ENCODE measurements around the gene CHCHD3. TPM values are rescaled to one million over a fixed set of nuclear protein-coding genes. Genes with fewer than 3 reads are reported as not detected.

CHCHD3 gene
- total and polyA plus RNA-seq, 2 of the 4 experiments (the other 2 are of a cell fraction): 56.9 to 141 TPM

- POLR2A ChIA-PET (ENCODE audit: unreplicated experiment): no interaction called here
- DNase-seq: no peak
Measured at GRCh38 chr7:133065301-133065700, 16.6 kb downstream of the CHCHD3 start.

More at GRCh38 chr7:133065301-133065700, 16.6 kb downstream of the CHCHD3 start:
- no peak overlapping the region for H2AFZ ChIP-seq (replicated peaks; ENCODE audit: low read length, poor library complexity)
- no peak overlapping the region for H2BK20ac ChIP-seq (ENCODE audit: low read depth, low read length)
- no peak overlapping the region for H4K8ac ChIP-seq (ENCODE audit: low read depth in 2 of 2, low read length in 2 of 2)
- ATAC-seq (ENCODE audit: low read depth): no peak
- no TSS peak for BruUV-seq (replicated peaks)
- no peaks in the 10 kb centered on the region for H4K20me1 ChIP-seq (ENCODE audit: insufficient read depth, low read length)
- TF ChIP-seq RAD21 (IDR thresholded peaks at IDR 0.05; ENCODE audit: low read length): no peak
- TF ChIP-seq CEBPB (IDR thresholded peaks at IDR 0.05; ENCODE audit: low read depth, low read length): no peak
- TF ChIP-seq POLR2A (IDR thresholded peaks at IDR 0.05; ENCODE audit: low read depth, low read length): no peak
- TF ChIP-seq CHD1 (IDR thresholded peaks at IDR 0.05; ENCODE audit: low read depth, low read length): no peak
- H4K5ac ChIP-seq (ENCODE audit: low read depth, low read length): no peak overlapping the region
- peaks cover 4% of the 10 kb centered on the region; the same call in 1 of the 2 replicates for H3K9me1 ChIP-seq (ENCODE audit: insufficient read depth, low read length)
- no peaks in the 10 kb centered on the region for H3K4me1 ChIP-seq (ENCODE audit: control insufficient read depth, insufficient read depth, low read length)
- H3K9me3 ChIP-seq (ENCODE audit: control insufficient read depth, insufficient read depth, low read length): no peaks in the 10 kb centered on the region
- no peak overlapping the region for H3K4me2 ChIP-seq (ENCODE audit: low read depth, low read length)
- no peak overlapping the region for H3K4me3 ChIP-seq (ENCODE audit: insufficient read depth, low read depth, low read length)
- H2BK5ac ChIP-seq (ENCODE audit: low read depth, low read length, poor library complexity, severe bottlenecking): no peak overlapping the region
- H2BK120ac ChIP-seq (ENCODE audit: low read depth, low read length): no peak overlapping the region
- H3K4ac ChIP-seq (ENCODE audit: low read depth, low read length): no peak overlapping the region
- peaks cover 9% of the 10 kb centered on the region for H3K36me3 ChIP-seq (ENCODE audit: control insufficient read depth, insufficient read depth, low read length)
- WGBS, 2 experiments (ENCODE audit: extremely low coverage in 2 of 2, insufficient read length in 1 of 2): no CpG with 5 or more reads among the region's 1 CpG
- H3K14ac ChIP-seq (replicated peaks; ENCODE audit: low read depth, low read length): no peak overlapping the region
- H3K9ac ChIP-seq (ENCODE audit: low read depth, low read length): no peak overlapping the region
- no peak overlapping the region for H3K56ac ChIP-seq (ENCODE audit: extremely low read depth, insufficient read depth, low read length)
- in situ Hi-C loops (cut with MboI; ENCODE audit: low sequenced_read_pairs): no loop called here
- no peak overlapping the region for H3K27ac ChIP-seq (ENCODE audit: insufficient read depth, low read length)
- no peak overlapping the region for H3K18ac ChIP-seq (ENCODE audit: low read depth, low read length)
- CTCF ChIA-PET: interaction anchor here (0.6 kb wide), 1 partner anchor 1731 kb away, joined by 3 read pairs; no protein-coding TSS in a partner anchor
- no peak overlapping the region for H2AK5ac ChIP-seq (ENCODE audit: low read depth, low read length)
- H4K91ac ChIP-seq (ENCODE audit: insufficient read depth, low read depth, low read length): no peak overlapping the region
- peaks cover 22 to 42% of the 10 kb centered on the region in 2 experiments for H3K79me1 ChIP-seq (ENCODE audit: low read depth in 1 of 2, low read length in 2 of 2)
- dilution Hi-C loops (cut with HindIII; ENCODE audit: low sequenced_read_pairs, unreplicated experiment): no loop called here
- no peaks in the 10 kb centered on the region for H3K27me3 ChIP-seq (ENCODE audit: control insufficient read depth, insufficient read depth, low read length)
- no peak overlapping the region for H3K23ac ChIP-seq (ENCODE audit: low read depth, low read length)
- no peak overlapping the region for H2AK9ac ChIP-seq (replicated peaks; ENCODE audit: low read depth, low read length, poor library complexity)
- intact Hi-C loops (cut with micrococcal nuclease): no loop called here
- no peak overlapping the region for H2BK15ac ChIP-seq (ENCODE audit: low read depth, low read length)
